HG03060 (cell line): ENCODE results near the gene AURKB.
"Not testable (repeated sequence)": the region's sequence is repeated elsewhere in the genome, so short reads cannot be mapped to it uniquely, and the experiment has no call there.

Experiments
- ATAC-seq: cut with Tn5 transposase; IDR thresholded peaks from one replicate; pipeline ENCODE4 v1.9.1; 2021; ENCODE audit warnings: low read depth, moderate number of reproducible peaks; ENCODE audit not compliant: unreplicated experiment

Gene AURKB

DNA sequence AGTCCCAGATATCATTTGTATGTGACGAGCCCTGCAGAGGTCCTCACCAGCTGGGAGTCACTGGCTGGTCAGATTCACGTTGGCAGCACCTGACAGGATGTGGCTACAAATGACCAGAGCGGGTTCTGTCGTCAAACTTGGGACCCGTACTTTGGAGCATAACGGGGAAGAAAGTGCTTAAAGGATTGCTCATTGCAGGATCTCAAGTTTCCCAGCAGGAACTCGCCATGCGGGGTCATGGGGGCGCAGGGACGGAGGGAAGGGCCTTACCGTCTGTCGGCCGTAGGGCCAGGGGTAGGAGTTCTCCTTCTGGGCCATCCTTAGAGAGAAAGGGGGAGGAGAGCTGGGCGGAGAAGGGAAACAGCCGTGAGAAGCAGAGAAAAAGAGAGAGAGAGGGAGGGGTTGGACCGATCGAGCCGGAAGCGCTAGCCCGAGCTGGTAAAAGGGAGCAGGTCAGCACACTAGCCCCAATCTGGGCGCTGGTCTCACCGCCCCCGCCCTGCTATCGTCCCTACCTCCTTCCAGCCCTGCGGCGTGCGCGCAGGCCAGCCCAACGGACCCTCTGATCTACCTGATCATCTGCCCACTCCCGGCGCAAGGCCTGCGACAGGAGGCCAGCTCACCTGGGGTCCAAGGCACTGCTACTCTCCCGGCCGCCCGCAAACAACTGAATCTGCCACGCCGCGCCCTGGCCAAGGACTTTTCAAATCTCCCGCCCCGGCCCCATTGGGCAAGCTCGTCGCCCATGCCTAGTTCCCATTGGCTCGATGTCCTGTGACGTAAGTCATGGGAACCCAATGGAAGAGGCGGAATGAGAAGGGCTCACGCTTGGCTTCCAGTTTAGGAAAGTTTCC lies at the start of gene AURKB:
AURKB (minus strand) TSS at position 669 of the 854 bp plus-strand sequence; CDS start at position 318, 351 bp downstream.
- peak; percentile 49 for ATAC-seq

DNA sequence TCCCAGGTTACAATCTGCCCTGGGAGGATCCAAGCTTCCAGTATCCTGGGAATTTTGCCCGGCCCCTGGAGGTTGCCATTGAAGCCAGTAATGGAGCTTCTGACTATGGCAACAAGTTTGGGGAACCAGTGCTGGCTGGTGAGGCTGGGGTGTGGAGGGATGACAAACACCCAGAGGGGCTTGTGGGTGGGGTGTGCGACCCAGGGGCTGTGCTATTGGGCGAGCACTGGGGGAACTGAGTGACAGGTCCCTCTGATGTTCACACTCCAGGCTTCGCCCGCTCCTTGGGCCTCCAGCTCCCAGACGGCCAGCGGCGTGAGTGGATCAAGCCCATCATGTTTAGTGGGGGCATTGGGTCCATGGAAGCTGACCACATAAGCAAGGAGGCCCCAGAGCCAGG lies 47.4 kb upstream of the AURKB start:
- no peak for ATAC-seq

DNA sequence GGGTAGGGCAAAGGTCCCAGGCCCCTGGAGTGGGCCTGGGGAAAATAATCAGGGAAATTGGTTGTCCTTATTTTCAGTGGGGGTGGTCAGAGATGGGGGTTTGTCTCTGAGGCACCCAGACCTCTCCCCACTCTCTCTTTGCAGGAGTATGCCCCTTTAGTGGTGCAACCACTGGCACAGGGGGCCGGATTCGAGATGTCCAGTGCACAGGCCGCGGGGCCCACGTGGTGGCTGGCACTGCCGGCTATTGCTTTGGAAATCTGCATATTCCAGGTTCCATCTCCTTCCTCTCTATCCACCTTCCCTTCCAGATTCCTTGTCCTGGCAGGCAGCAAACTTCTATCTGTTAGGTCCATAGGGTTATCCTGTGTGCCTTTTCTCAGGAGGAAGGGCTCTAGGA lies 46.3 kb upstream of the AURKB start:
- no peak for ATAC-seq

DNA sequence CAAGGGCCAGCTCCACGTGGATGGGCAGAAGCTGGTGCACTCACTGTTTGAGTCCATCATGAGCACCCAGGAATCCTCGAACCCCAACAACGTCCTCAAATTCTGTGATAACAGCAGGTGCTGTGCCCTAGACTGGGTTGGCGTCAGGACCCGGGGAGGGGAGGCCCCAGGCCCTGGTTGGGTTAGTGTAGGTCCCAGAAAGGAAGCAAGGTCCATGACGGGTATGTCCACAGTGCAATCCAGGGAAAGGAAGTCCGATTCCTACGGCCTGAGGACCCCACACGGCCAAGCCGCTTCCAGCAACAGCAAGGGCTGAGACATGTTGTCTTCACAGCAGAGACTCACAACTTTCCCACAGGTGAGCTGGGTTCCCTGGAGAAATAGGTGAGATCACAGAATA lies 45.9 kb upstream of the AURKB start:
- ATAC-seq = no peak

DNA sequence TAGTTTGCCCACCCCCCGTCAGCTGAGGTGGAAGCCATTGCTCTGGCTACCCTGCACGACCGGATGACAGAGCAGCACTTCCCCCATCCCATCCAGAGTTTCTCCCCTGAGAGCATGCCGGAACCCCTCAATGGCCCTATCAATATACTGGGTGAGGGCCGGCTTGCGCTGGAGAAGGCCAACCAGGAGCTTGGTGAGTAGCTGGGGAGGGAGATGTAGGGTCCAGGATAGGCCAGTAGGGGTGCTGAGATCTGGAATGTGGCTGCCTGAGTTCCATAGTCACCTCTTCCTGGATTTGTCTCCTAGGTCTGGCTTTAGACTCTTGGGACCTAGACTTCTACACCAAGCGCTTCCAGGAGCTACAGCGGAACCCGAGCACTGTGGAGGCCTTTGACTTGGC lies 45.1 kb upstream of the AURKB start:
- no peak for ATAC-seq

DNA sequence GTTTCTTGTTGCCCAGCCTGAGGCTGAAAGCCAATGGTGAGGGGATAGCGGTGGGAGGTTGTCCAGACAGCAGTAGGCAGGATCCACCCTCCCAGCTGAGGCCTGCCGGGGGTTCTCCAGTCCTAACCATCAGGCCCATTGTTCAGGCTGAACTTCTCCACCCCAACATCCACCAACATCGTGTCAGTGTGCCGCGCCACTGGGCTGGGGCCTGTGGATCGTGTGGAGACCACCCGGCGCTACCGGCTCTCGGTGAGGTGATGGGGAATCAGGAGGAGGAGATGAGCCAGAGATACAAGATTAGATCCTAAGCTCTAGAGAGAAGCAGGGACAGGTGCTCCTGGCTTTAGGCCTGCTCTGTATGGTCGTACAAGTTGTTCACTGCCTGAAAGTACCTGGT lies 44.5 kb upstream of the AURKB start:
- ATAC-seq = no peak

DNA sequence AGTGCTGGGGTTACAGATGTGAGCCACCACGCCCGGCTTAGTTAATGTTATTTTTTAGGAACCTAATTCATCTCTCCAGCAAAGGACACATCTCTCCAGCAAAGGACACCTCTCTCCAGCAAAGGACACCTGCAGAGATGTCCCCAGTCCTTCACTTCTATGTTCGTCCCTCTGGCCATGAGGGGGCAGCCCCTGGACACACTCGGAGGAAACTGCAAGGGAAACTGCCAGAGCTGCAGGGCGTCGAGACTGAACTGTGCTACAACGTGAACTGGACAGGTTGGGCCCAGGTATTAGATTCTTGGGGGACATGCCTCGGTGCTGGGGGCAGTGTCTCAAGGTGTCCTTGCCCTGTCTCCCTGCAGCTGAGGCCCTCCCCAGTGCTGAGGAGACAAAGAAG lies 43.4 kb upstream of the AURKB start:
- ATAC-seq = no peak

DNA sequence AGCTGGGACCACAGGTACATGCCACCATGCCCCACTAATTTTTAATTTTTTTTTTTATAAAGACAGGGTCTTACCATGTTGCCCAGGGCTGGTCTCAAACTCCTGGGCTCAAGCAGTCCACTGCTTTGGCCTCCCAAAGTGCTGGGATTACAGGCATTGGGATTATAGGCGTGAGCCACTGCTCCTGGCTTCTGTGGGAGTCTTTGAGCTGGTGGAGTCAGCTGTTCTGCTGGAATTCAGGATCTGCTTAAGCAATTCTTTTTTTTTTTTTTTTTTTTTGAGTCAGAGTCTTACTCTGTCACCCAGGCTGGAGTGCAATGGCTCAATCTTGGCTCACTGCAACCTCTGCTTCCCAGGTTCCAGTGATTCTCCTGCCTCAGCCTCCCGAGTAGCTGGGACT lies 41.0 kb upstream of the AURKB start:
- ATAC-seq = not testable (repeated sequence)

DNA sequence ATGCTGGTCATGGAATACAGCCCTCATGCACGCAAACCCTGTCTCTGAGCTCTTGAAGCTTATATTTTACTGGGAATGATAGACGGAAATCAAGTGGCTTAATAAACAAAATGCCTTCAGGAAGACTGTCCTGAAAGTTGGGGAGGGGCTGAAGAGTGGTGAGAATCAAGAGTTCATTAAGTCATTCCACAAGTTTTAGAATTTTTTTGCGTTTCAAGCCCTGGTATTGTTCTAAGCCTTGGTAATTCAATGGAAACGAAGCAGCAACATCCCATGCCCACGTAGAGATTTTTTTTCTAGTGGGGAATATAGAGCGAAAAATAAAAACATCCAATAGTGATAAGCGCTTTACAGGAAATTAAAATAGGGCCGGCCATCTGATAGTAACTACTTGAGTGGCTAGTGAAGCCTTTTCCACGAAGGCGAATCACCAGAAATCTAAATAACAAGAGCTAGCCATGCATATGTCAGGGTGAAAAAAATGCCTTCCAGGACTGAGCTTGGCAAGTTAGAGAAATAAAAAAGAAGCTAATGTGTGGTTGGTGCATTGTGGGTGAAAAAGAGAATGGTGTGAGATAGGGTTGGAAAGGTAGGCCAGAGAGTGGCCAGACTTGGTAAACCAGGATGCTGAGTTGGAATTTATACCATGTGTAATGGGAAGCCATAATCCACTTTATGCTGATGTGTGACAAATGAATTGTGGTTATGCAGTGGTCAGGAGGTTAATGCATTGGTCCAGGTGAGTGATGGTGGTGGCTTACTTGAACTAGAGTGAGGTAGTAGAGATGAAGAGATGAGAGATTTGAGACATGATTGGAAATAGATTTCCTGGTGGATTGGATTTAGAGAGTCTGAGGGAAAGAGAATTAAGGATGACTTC lies 39.5 kb upstream of the AURKB start:
- no peak for ATAC-seq

DNA sequence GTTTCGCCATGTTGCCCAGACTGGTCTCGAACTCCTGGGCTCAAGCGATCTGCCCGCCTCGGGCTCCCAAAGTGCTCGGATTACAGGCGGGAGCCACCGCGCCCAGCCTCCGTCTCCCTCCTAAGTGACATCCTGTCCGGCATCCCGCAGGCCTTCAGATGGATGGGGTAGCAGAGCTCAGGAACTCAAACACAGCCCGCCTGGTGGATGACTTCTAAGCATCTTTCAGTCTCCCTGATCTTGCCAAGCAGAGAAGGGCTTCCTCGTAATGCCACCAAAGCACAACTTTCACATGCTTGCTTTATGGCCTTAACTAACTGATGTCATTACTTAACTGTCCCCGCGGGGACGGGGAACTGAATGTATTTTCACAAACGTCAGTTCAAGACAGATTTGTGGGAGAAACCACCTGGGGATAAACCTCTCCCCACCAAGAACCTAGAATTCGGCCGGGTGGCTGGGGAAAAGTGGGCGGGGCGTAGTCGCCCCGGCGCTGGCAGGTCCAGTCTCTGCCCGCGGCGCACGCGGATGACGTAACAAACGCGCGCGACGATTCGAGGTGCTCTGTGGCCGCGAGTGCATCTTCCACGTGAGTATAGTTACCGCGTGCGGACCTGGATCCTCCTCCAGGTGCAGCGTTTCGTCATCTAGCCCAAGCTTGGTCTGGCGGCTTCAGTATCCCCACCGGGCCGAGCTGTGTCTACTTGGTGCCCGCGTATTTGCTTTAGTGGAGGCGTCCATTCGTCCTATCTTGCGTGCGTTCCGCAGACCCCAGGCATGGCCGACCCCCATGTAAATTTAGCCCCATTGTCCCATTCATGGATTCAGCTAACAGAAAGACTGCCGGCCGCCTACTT lies 38.6 kb upstream of the AURKB start, which contains the start of gene PFAS:
PFAS (plus strand) TSS at position 539 of the 857 bp plus-strand sequence. CDS start 4,649 bp downstream, outside the sequence.
- no peak for ATAC-seq

DNA sequence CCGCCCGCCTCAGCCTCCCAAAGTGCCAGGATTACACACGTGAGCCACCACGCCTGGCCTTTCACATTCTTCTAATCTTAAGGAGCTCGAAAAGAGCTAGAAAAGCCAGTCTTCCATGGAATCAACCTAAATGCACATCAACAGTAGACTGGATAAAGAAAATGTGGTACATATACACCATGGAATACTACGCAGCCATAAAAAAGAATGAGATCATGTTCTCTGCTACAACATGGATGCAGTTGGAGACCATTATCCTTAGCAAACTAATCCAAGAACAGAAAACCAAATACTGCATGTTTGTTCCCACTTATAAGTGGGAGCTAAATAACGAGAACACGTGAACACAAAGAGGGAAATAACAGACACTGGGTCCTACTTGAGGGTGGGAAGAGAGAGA lies 34.4 kb upstream of the AURKB start:
- ATAC-seq = no peak

DNA sequence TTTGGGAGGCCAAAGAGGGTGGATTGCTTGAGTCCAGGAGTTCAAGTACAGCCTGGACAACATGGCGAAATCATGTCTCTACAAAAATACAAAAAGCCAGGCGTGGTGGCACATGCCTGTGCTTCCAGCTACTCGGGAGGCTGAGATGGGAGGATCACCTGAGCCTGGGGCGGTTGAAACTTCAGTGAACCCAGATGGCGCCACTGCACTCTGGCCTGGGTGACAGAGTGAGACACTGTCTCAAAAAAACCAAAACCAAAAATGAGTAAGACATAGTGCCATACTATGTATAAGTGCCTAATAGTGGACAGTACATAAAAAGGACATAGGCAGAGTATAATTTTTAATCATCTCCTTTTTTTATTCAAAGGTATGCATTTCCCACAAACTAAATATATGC lies 33.5 kb upstream of the AURKB start:
- ATAC-seq = no peak

DNA sequence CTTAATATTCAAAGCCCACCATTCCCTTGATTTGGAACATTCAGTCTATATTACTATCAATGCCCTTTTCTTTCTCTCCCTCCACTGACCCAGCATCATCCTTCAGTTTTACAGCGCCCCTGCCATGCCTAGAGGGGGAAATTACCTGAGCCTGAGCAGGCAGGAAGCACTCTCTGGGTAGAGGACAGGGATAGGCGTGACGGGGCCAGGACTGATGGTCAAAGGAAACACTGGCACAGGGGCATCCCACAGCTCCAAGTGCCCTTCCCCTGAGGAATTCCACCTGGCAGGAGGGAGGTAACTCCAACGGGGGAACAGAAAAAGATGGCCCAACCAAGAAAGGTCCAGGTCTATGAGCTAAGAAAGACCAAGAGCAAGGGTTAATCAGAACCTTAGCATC lies 27.5 kb upstream of the AURKB start:
- no peak for ATAC-seq

DNA sequence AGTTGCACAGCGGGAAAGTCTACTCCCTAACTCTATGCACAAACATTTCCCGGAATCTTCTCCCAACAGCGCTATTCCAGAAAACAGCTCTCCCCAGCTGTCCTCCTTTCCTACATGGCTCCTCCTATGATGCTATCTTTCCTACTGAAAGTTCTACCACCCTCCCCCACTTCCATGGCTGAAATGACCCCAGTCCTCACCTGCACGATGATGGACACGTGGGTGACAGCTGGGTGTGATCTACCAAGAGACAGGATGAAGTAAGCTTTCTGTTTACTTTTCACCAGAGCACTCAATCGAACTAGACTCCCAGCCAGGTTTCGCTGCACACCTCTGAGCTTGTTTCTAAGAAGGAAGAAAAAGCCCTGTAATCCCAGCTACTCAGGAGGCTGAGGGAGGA lies 26.8 kb upstream of the AURKB start:
- ATAC-seq = no peak

DNA sequence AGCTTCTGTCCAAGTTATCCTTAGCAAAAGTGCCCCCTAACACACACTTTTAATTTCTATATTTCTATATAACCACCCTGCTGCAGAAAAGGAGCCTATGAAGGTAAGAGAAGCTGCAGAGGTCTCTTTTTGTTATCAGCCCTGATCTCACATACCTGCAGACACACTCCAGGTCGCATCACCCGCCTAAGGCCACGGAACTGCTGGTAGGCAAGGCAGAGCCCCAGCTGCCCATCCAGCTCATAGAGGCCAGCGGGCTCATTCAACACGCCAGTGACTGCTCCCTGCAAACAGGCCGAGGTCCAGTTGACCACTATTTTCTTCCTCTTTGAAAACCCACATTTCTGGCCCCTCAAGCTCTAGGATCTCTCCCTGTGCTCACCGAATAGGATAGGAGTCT lies 25.3 kb upstream of the AURKB start:
- ATAC-seq = no peak

DNA sequence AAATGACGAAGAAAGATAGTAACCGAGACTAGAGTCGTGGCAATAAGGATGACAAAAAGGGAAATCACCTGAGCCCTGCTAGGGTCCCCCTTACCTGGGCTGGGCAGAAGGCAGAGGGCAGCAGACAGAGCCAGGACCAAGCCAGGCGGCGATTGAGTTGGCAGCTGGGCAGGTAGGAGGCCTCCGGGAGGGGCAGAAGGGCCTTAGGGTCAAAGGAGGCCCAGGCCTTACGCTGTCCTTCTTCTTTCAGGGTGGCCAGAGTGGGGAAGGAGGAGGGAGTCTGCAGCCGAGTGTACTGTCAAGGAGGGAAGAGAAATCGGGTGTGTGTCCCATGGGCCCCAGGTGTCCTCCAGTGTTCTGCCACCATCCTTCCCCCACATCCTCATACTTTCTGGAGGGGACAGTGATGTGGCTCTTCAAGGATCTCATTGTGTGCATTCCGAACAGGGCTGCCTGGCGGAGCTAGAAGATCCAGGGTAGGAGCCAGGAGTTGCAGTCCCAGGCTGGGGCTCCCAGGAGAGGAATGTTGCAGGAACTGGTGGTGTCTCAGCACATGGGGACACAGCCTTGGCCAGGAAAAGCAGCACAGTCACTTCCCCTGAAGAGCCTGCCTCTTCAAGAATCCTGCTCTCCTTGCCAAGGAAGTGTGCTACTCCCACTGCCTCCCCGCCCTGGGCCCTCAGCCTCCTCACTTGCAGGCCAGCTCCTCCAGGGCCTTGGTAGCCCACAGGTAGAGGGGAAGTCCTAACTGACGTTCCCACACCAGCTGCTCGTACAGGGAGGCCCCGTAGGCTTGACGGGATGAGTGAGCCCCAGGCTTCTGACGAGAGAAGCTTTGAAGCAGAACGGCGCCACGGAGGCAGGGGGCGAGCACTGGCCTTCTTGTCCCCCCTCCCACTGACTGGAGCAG lies 24.2 kb upstream of the AURKB start:
- ATAC-seq = no peak

DNA sequence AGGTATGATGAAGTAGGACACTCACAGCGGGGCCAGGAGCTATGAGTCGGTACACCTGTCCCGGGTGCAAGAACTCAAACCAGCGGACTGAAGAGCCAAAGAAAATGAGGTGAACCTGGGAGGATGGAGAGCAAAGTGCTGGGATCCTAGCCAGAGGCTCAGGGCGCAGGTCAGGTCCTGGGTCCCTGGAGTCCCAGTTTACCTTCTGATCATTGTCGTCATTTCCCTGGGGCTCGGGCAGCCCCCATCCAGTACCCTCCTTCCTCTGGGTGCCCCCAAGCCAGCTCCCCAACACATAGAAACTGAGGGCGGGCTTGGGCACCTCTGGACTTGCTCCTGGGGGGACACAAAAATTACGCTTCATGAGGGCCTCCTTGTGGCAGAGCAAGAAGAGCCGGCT lies 21.3 kb upstream of the AURKB start:
- ATAC-seq = no peak

DNA sequence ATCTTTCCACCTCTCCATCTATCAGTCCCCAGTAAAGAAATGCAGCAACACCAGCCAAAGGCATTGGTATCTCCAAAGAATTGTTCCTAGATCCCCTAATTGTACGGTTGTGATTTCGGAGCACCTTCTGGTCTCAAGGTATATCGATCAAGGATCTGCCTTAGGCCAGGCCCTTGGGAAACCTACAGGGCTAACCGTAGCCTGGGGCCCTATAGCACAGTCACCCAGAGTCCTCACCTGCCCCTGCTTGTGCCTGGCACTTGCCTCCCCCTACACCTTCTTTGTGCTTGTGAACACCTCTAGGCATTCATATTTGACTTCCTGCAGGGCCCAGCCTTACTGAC lies 16.8 kb upstream of the AURKB start:
- ATAC-seq = no peak

DNA sequence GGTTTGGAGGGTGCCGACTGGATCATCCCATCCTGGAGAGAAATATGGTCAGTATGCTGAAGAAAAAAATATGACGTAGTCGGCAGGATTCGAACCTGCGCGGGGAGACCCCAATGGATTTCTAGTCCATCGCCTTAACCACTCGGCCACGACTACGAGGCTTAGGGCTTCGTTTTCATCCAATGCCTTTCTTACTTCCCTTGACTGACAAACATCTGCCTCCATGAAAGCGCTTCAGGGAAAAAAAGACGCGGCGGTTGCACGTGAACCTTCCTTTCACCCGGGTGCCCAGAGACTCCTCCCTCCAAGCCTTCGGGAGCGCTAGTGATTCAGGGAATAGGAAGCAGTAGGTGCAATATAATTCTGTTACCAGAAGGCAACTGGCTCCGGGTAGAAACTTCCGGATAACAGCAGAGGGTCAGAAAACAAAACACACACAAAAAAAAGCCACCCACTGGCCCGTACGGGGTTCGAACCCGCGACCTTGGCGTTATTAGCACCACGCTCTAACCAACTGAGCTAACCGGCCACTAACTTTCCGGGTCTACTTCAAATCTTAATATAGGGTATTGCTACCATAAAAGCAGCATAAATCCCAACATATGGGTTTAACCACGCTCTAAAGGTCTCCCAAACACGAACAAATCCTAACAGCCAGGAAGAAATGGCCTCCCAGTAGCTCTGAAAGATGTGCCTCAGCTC lies 16.3 kb upstream of the AURKB start:
- no peak for ATAC-seq
